ENCODE data around the gene RPLP1. TPM values are rescaled to one million over a fixed set of nuclear protein-coding genes. Genes with fewer than 3 reads are reported as not detected.

RPLP1 gene
- total and polyA plus RNA-seq, 2 of the 8 experiments (the other 6 are each of a cell fraction or from before 2014, with no cell fraction given) = 2,089 to 4,387 TPM

DNA sequence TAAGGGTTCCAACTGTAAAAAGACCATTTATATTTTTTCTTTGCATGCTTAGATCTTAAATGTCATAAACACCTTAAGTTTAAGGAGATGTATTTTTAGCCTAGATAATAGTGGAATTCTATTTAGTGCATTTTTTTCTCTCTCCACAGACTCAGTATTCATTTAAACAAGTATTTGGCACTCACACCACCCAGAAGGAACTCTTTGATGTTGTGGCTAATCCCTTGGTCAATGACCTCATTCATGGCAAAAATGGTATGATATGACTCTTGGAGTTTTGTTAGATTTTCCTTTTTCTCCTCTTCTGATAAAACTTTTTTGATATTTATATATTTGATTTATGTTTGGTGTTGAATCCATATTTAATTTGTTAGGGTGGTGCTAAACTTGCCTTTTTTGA, 31.1 kb upstream of the RPLP1 start:
- Histone ChIP-seq H3K18ac (ENCODE audit: extremely low read depth, low read length) (no peak overlapping the region), H3K4me3 (ENCODE audit: extremely low read depth in 1 of 4, insufficient read depth in 2 of 4, low read depth in 3 of 4, low read length in 4 of 4) (no peak overlapping the region), H3K4ac (replicated peaks; ENCODE audit: insufficient read length, low read depth, low read length) (no peak overlapping the region), H4K8ac (ENCODE audit: extremely low read depth, insufficient read depth, low read length) (no peak overlapping the region), H4K91ac (replicated peaks; ENCODE audit: insufficient read length, low read length) (no peak overlapping the region), H3K4me2 (ENCODE audit: insufficient read depth in 1 of 2, low read depth in 2 of 2, low read length in 2 of 2) (no peak overlapping the region), H3K36me3 (ENCODE audit: control insufficient read depth in 2 of 4, insufficient read depth in 4 of 4, low read length in 3 of 4) (peaks cover 22 to 85% (median 65%) of the 10 kb centered on the region in 4 experiments), H2BK20ac (ENCODE audit: low read length) (no peak overlapping the region), H3K79me1 (ENCODE audit: low read depth, low read length) (peaks cover 3% of the 10 kb centered on the region), H4K20me1 (replicated peaks in 1 of 2; ENCODE audit: control insufficient read depth in 1 of 2, insufficient read depth in 2 of 2, low read length in 2 of 2) (no peaks in the 10 kb centered on the region), H2BK120ac (replicated peaks; ENCODE audit: low read depth, low read length) (no peak overlapping the region), H3K27me3 (replicated peaks in 1 of 4; ENCODE audit: control insufficient read depth in 3 of 4, extremely low read depth in 1 of 4, insufficient read depth in 3 of 4, low read length in 3 of 4) (no peaks in the 10 kb centered on the region), H3K79me2 (ENCODE audit: control insufficient read depth in 1 of 2, insufficient read depth in 2 of 2, low read length in 2 of 2) (peaks cover 0 to 24% of the 10 kb centered on the region in 2 experiments; a peak in 2 of 4 replicates), H2AK5ac (ENCODE audit: low read depth, low read length) (no peak overlapping the region), H3K23ac (ENCODE audit: insufficient read length) (no peak overlapping the region), H3K9ac (replicated peaks in 1 of 4; ENCODE audit: extremely low read depth in 1 of 4, low read depth in 3 of 4, low read length in 3 of 4) (no peak overlapping the region), H3K9me3 (ENCODE audit: insufficient read depth in 2 of 2, low read depth in 1 of 2, low read length in 1 of 2) (no peaks in the 10 kb centered on the region), H3K56ac (replicated peaks; ENCODE audit: insufficient read length, low read depth, low read length) (no peak overlapping the region), H3K23me2 (ENCODE audit: low read depth, low read length) (no peaks in the 10 kb centered on the region), H2BK12ac (ENCODE audit: low read depth, low read length) (no peak overlapping the region), H2AFZ (ENCODE audit: low read length) (no peak overlapping the region), H2BK15ac (ENCODE audit: low read length) (no peak overlapping the region), H2BK5ac (ENCODE audit: low read depth, low read length) (no peak overlapping the region), H3K4me1 (replicated peaks in 1 of 4; ENCODE audit: control insufficient read depth in 3 of 4, insufficient read depth in 4 of 4, low read length in 3 of 4) (no peaks in the 10 kb centered on the region), H3K14ac (ENCODE audit: insufficient read length) (no peak overlapping the region), H4K5ac (ENCODE audit: insufficient read length, low read depth, low read length) (no peak overlapping the region), H3K27ac (ENCODE audit: low read depth, low read length) (no peak overlapping the region)
- DNase-seq (ENCODE audit: low read depth in 1 of 2, low spot score in 2 of 2) (no peak), FAIRE-seq (no peak)
- ChIA-PET POLR2A (ENCODE audit: partially characterized antibody) (interaction anchor here (3.7 kb wide), 1 partner anchor 31 kb away, joined by 19 read pairs; the partner anchor contains the start of gene RPLP1), CTCF (ENCODE audit: partially characterized antibody) (interaction anchor here (0.7 kb wide), 1 partner anchor 146 kb away, joined by 4 read pairs; no protein-coding TSS in a partner anchor)
- TF ChIP-seq POLR2A (IDR thresholded peaks at IDR 0.05; ENCODE audit: control extremely low read depth in 1 of 2, low read depth in 2 of 2, low read length in 2 of 2) (no peak), SUZ12 (IDR thresholded peaks at IDR 0.05; ENCODE audit: low read length) (no peak), BACH1 (IDR thresholded peaks at IDR 0.05; ENCODE audit: low read length) (no peak)
- TF ChIP-seq, protein P1, sequence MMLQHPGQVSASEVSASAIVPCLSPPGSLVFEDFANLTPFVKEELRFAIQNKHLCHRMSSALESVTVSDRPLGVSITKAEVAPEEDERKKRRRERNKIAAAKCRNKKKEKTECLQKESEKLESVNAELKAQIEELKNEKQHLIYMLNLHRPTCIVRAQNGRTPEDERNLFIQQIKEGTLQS (IDR thresholded peaks at IDR 0.05; ENCODE audit: insufficient read depth, low read depth, low read length) = no peak

Measured in H1 (cell line).